Colonic mucosa (tissue), 4 donors: ENCODE results near the gene PLXNB2. TPM values are rescaled to one million over a fixed set of nuclear protein-coding genes. Genes with fewer than 3 reads are reported as not detected.

Experiments
- DNase-seq: peaks from one replicate; pipeline ENCODE4 v3.0.0-alpha.2; 2020
- H3K27ac ChIP-seq: fragments of 200-600 bp; one replicate; pipeline ENCODE4 v1.8.0; 2021
- H3K27me3 ChIP-seq: fragments of 200-600 bp; one replicate; pipeline ENCODE4 v1.8.0; 2021
- H3K36me3 ChIP-seq: fragments of 200-600 bp; one replicate; pipeline ENCODE4 v1.8.0; 2021
- H3K4me1 ChIP-seq: fragments of 200-600 bp; one replicate; pipeline ENCODE4 v1.8.0; 2021; ENCODE audit warnings: mild to moderate bottlenecking
- H3K4me3 ChIP-seq: fragments of 200-600 bp; one replicate; pipeline ENCODE4 v1.8.0; 2021
- H3K9ac ChIP-seq, 2 donors: one replicate each; pipeline ENCODE4 v1.7.0; 2013; ENCODE audit warnings: control low read depth in 2 of 2, low read depth in 2 of 2, low read length in 2 of 2
- H3K9me3 ChIP-seq: fragments of 200-600 bp; one replicate; pipeline ENCODE4 v1.8.0; 2021
- CTCF ChIP-seq: fragments of 200-600 bp; IDR thresholded peaks from one replicate; pipeline ENCODE4 v1.8.0; 2022; ENCODE audit warnings: antibody characterized with exemption, mild to moderate bottlenecking
- intact Hi-C: fragments of 100-400 bp; cut with DNase I; formaldehyde crosslinking; loops from one replicate; pipeline ENCODE4 v1.14.1; 2022
- total RNA-seq, 2 donors: library from RNA; stranded (reverse); fragmentation: NEBNext Ultra II Directional in 1 of 2; extraction: Animal tissue kit (Norgen Biotek cat#: 25700) in 1 of 2; gene quantifications; one replicate each; pipeline ENCODE4 v1.2.1, GENCODE V29; 2021
- donor health status: healthy.
- donor health status: DM: no; HTN: no; CAD: no.
- donor health status: DM: no; HTN: no; CAD: no.

PLXNB2 gene
- total RNA-seq, 2 donors from 2014 or later = 270 to 339 TPM

GRCh38 chr22:50315289-50316113 is 8.1 kb upstream of the PLXNB2 start:
- no peaks in the 10 kb centered on the region for H3K36me3 ChIP-seq
- intact Hi-C loops = no loop called here
- DNase-seq = no peak
- H3K4me1 ChIP-seq = peaks cover 7% of the 10 kb centered on the region
- H3K9me3 ChIP-seq = no peaks in the 10 kb centered on the region
- no peak overlapping the region for H3K4me3 ChIP-seq
- H3K27ac ChIP-seq = no peak overlapping the region
- no peak for TF ChIP-seq CTCF
- no peaks in the 10 kb centered on the region for H3K27me3 ChIP-seq
- H3K9ac ChIP-seq = peak overlapping the region in 1 of 2 donors; percentile 51

GRCh38 chr22:50314455-50315288 is 7.2 kb upstream of the PLXNB2 start:
- H3K27me3 ChIP-seq = no peaks in the 10 kb centered on the region
- H3K36me3 ChIP-seq = no peaks in the 10 kb centered on the region
- H3K27ac ChIP-seq = no peak overlapping the region
- DNase-seq = peak; percentile 86
- H3K4me1 ChIP-seq = peaks cover 7% of the 10 kb centered on the region
- intact Hi-C loops = no loop called here
- peak overlapping the region; percentile 8 for H3K4me3 ChIP-seq
- TF ChIP-seq CTCF = no peak
- H3K9ac ChIP-seq = peak overlapping the region; percentile 51 to 56
- H3K9me3 ChIP-seq = no peaks in the 10 kb centered on the region

DNA sequence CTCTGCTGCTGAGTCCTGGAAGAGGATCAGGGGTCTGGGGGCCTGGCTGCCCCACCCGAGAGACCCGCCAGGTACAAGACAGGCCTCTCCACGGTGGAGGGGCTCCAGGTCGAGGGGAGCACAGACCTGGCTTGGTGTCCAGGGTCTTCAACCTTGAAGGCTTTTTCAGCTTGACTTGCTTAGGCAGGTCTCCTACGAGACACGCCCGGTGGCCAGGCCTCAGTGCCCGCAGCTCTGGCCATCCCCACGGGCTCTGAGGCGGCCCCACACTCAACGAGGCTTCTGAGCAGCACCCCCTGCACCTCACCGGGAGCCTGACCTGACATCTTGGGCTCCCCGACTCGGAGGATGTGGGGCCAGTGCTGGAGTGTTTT is 6.6 kb upstream of the PLXNB2 start:
- H3K27me3 ChIP-seq = no peaks in the 10 kb centered on the region
- no peak for DNase-seq
- no peak overlapping the region for H3K27ac ChIP-seq
- H3K9ac ChIP-seq = peak overlapping the region; percentile 51 to 56
- H3K36me3 ChIP-seq = no peaks in the 10 kb centered on the region
- H3K4me1 ChIP-seq = peaks cover 7% of the 10 kb centered on the region
- H3K4me3 ChIP-seq = peak overlapping the region; percentile 8
- intact Hi-C loops = no loop called here
- no peak for TF ChIP-seq CTCF
- H3K9me3 ChIP-seq = no peaks in the 10 kb centered on the region

GRCh38 chr22:50313600-50313999 is 6.2 kb upstream of the PLXNB2 start:
- TF ChIP-seq CTCF = no peak
- no peak overlapping the region for H3K4me3 ChIP-seq
- H3K36me3 ChIP-seq = no peaks in the 10 kb centered on the region
- intact Hi-C loops = no loop called here
- H3K4me1 ChIP-seq = peaks cover 7% of the 10 kb centered on the region
- no peaks in the 10 kb centered on the region for H3K9me3 ChIP-seq
- DNase-seq = no peak
- H3K9ac ChIP-seq = peak overlapping the region; percentile 51 to 56
- H3K27me3 ChIP-seq = no peaks in the 10 kb centered on the region
- no peak overlapping the region for H3K27ac ChIP-seq

DNA sequence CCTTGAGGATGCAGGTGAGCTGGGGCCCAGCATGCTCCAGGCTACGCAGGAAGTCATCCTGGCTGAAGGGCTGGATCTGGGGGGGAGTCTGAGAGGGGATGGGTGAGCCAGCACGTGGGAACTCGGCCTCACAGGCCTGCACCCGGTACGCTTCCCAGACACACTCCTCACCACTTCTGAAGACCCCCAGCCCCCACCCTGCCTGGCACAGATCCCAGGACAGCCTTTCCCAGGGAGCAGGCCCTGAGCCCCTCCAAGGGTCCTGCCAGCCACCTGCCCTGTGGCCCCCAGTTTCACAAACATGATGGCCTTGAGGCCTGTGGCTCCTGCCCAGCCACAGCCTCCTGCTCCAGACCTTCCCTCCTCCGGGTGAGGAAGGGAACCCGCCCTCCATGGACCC is 5.6 kb upstream of the PLXNB2 start:
- no peaks in the 10 kb centered on the region for H3K9me3 ChIP-seq
- H3K4me3 ChIP-seq = no peak overlapping the region
- no peak overlapping the region for H3K27ac ChIP-seq
- H3K9ac ChIP-seq = no peak overlapping the region
- TF ChIP-seq CTCF = no peak
- H3K27me3 ChIP-seq = no peaks in the 10 kb centered on the region
- peaks cover 7% of the 10 kb centered on the region for H3K4me1 ChIP-seq
- no peak for DNase-seq
- intact Hi-C loops = no loop called here
- H3K36me3 ChIP-seq = no peaks in the 10 kb centered on the region
